ENCODE measurements around the gene TMEM187.

DNA sequence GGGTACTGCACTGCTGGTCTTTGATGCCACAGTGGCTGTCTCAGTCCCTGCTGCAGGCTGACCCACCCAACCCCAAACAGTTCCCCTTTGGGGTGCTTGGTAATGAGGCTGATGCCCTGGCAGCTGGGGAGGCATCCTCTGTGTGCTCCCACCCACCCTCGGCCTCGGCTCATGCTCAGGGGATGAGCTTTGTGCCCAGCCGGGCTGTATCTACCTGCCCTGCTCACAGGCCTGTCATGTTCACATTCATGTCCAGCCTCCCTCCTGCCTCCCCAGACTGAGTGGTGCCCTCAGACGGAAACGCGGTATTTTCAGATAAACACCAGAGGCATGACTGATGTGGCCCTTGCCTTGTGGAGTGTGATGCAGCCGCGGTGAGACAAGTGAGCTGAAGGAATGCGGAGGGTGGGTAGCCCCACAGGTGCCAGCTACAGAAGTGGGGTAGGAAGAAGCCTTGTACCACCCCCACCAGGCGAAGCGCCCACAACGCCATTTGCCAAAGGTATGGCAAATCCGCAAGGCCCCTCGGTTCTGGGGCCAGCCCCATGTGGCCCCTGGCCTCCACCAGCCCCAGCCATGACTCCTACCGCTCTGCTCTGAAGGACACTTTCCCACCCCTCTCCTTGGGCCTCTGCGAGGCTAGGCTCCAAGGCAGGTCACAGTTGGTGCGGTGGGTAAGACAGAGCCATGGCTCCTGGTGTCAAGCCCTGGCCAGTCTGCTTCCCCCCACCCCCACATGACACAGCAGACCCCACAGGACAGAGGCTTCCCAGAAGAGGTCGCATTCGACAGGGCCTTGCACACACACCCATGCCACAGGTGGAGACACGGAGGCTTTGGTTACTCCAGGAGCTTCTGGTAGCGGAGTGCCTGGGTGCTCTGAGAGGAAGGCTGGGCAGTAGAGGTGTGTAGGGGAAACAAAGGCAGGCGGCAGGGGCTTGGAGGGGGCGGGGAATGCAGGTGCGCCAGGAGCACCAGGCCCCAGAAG is 26.3 kb upstream of the TMEM187 start:
- TF ChIP-seq, protein P1, sequence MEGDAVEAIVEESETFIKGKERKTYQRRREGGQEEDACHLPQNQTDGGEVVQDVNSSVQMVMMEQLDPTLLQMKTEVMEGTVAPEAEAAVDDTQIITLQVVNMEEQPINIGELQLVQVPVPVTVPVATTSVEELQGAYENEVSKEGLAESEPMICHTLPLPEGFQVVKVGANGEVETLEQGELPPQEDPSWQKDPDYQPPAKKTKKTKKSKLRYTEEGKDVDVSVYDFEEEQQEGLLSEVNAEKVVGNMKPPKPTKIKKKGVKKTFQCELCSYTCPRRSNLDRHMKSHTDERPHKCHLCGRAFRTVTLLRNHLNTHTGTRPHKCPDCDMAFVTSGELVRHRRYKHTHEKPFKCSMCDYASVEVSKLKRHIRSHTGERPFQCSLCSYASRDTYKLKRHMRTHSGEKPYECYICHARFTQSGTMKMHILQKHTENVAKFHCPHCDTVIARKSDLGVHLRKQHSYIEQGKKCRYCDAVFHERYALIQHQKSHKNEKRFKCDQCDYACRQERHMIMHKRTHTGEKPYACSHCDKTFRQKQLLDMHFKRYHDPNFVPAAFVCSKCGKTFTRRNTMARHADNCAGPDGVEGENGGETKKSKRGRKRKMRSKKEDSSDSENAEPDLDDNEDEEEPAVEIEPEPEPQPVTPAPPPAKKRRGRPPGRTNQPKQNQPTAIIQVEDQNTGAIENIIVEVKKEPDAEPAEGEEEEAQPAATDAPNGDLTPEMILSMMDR (IDR thresholded peaks at IDR 0.05): no peak
- TF ChIP-seq POLR2A (IDR thresholded peaks at IDR 0.05): no peak
